Small intestine (tissue), 7 donors: ENCODE measurements around the gene MAML2. TPM values are rescaled to one million over a fixed set of nuclear protein-coding genes. Genes with fewer than 3 reads are reported as not detected.
A peak's percentile ranks its signal among the peaks of the same experiment; 100 is the strongest.

ENCODE experiments used
- DNase-seq, 2 donors: peaks; one replicate each; pipeline versions ENCODE4 v3.0.0 to v3.0.0-alpha.2; 2013
- FAIRE-seq: peaks from 2 replicates; lab custom pipeline; 2012; peaks lifted over from hg19 to GRCh38; lab: Jason Lieb, UNC
- H3K27ac ChIP-seq, 3 donors: one replicate each; pipeline ENCODE4 v1.5.1; 2013; ENCODE audit warnings: low read length in 2 of 3, mild to moderate bottlenecking in 2 of 3, control low read depth in 1 of 3, inconsistent platforms in 1 of 3, low read depth in 1 of 3, moderate library complexity in 1 of 3
- H3K27me3 ChIP-seq, 3 donors: one replicate each; pipeline ENCODE4 v1.6.1; 2013; ENCODE audit warnings: low read length in 3 of 3, inconsistent platforms in 1 of 3; ENCODE audit not compliant: control insufficient read depth in 3 of 3, insufficient read depth in 3 of 3
- H3K36me3 ChIP-seq, 3 donors: one replicate each; pipeline ENCODE4 v1.6.1; 2013; ENCODE audit warnings: low read length in 3 of 3, inconsistent platforms in 1 of 3, low read depth in 1 of 3, mild to moderate bottlenecking in 1 of 3, moderate library complexity in 1 of 3; ENCODE audit not compliant: control insufficient read depth in 3 of 3, insufficient read depth in 2 of 3
- H3K4me1 ChIP-seq, 3 donors: one replicate each; pipeline ENCODE4 v1.6.1; 2013; ENCODE audit warnings: low read length in 2 of 3, inconsistent platforms in 1 of 3, low read depth in 1 of 3, mild to moderate bottlenecking in 1 of 3, moderate library complexity in 1 of 3; ENCODE audit not compliant: control insufficient read depth in 3 of 3, insufficient read depth in 2 of 3
- H3K4me3 ChIP-seq, 3 donors: one replicate each; pipeline ENCODE4 v1.5.1; 2013; ENCODE audit warnings: low read length in 3 of 3, control low read depth in 1 of 3, inconsistent platforms in 1 of 3, low read depth in 1 of 3, mild to moderate bottlenecking in 1 of 3, moderate library complexity in 1 of 3
- H3K9me3 ChIP-seq, 2 donors: one replicate each; pipeline ENCODE4 v1.6.1; 2013; ENCODE audit warnings: low read depth in 1 of 2, low read length in 1 of 2; ENCODE audit not compliant: control insufficient read depth in 2 of 2, insufficient read depth in 1 of 2
- WGBS, 3 donors: extraction: QIAGEN DNeasy Blood & Tissue Kit; methylation state at CpG; one replicate each; pipeline ENCODE4 v1.1.7; 2013; 5-methylcytosine and 5-hydroxymethylcytosine counted together
- polyA plus RNA-seq, 4 donors: library from polyadenylated mRNA; stranded (reverse) in 3 of 4; unstranded in 1 of 4; fragments of 200-250 nt in 3 of 4; fragments of 120-200 nt in 1 of 4; gene quantifications; one replicate each; pipeline versions ENCODE4 v1.2.1 to v1.2.3, GENCODE V29; 2013
- donor health status: healthy with polysubstance abuse.
- donor health status: control.
- donor health status: control.
- donor health status: Bipolar disorder and iron deficiency.
- donor health status: healthy.

Gene MAML2
- polyA plus RNA-seq, 4 donors: 0.45 to 11.6 (median 1.6) TPM

DNA sequence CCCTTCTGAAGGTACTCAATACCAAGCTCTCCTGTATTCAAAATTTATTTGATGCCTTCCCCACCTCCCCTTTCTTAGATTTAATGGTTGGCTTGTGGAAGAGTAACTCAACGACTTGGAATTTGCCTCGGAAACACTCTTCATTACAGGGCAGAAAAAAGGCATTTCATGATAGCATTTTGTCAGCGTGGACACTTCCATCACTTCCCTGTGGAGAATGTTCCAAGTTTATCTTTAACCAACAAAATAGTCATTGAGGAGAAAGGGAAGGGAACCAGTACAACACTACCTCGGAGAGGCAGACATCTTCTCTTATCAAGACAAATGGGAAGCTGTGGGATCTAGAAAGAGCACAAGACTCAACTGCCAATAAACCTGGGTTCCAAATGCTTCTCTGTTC is 241.8 kb downstream of the MAML2 start:
- no peak for DNase-seq
- FAIRE-seq: no peak

DNA sequence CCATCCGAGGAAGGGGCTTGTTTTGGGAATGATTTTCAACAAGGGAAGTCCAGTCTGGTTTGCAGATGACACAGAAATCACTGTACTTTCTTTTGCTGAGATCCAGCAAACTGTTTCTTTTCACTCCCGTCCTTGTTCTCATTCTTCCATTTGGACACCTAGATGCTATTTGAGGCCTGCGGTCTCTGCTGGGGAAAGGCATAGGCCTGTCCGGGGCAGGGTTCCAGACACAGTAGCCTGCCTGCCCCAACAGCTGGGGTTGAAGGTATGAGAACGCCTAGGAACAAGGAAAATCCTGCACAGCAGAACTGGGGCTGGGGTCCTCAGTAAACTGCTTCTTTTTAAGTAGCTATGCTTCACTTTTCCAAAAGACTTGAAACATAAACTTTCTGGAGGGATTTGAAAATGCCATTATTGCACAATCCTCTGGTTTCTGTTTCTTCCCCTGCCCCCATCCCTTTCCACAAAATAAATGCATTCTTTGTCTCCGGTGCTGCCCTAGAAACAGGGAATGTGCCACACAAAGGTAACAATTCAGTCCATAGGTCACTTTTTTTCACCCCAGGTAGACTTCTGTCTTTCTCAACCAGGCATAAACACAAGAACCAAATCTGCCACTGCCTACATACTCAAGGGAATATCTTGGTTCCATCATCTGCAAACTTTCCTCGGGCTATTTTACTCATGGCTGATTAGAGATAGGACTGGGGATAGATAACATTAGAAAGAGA is 244.3 kb downstream of the MAML2 start:
- WGBS, 3 donors: 18 to 47% (median 29%) methylated on average over 7 of the region's 7 CpGs
- Histone ChIP-seq H3K27ac (peak overlapping the region; percentile 41 to 80 (median 75)), H3K27me3 (no peaks in the 10 kb centered on the region), H3K4me3 (no peak overlapping the region), H3K9me3 (no peaks in the 10 kb centered on the region), H3K36me3 (no peaks in the 10 kb centered on the region), H3K4me1 (peaks cover 10 to 43% (median 18%) of the 10 kb centered on the region in 3 donors)
- FAIRE-seq: no peak
- peak; percentile 49 to 81 for DNase-seq

More for the DNA sequence above, 241.8 kb downstream of the MAML2 start:
- WGBS, 3 donors: 71 to 85% (median 77%) methylated on average over 4 of the region's 4 CpGs
- Histone ChIP-seq H3K27ac (no peak overlapping the region), H3K4me3 (no peak overlapping the region), H3K27me3 (no peaks in the 10 kb centered on the region), H3K36me3 (no peaks in the 10 kb centered on the region), H3K4me1 (peaks cover 9 to 29% (median 16%) of the 10 kb centered on the region in 3 donors), H3K9me3 (no peaks in the 10 kb centered on the region)

DNA sequence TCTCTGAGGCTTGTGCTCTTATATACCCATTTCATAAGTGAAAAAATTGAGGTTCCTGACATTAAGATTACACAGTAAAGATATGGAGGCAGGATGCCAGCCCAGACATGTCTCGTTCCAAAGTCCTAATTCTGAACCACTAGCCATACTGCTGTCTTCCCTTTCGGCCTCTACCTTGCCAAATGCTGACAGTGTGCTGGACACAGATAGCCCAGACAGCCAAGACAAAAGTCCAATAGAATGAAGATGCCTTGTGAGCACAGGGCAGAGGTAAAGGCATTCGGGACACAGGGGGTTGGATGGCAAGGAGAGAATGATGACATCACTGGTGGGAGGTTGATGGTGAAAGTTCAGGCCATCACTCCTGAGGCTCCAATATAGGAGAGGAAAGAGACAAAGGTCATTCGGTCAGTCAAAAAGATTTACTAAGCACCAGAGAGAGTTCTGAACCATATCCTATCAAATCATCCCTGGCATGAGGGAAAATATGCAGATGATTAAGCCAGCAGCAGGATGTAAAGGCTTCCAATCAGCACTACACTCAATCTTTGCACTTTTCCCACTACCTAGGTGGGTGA is 245.1 kb downstream of the MAML2 start:
- no peak for FAIRE-seq

DNA sequence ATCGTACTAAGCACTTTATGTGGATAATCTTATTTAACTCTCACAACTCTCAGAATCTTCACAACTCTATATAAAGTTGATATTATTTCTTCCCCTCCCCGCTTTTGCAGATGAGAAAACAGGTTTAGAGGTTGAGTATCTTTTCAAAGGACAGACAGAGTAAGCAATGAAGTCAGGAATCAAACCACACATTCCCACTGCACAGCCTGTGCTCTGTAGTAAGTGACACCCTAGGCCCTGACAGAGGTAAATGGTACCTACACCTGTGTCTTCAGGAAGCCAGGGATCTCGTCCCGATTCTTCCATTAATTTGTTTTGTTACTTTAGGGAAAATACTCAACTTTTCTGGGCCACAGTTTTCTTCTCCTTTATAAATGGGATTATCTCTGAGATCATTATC is 246.6 kb downstream of the MAML2 start:
- H3K4me1 ChIP-seq: peaks cover 10 to 43% (median 18%) of the 10 kb centered on the region in 3 donors
- no peaks in the 10 kb centered on the region for H3K9me3 ChIP-seq
- FAIRE-seq (no peak), DNase-seq (no peak)
- peaks cover 0 to 15% (median 0%) of the 10 kb centered on the region in 3 donors for H3K36me3 ChIP-seq
- H3K27me3 ChIP-seq: no peaks in the 10 kb centered on the region
- H3K4me3 ChIP-seq: no peak overlapping the region
- WGBS, 3 donors: 45 to 74% (median 47%) methylated on average over 4 of the region's 4 CpGs
- peak overlapping the region in 1 of 3 donors; percentile 70 for H3K27ac ChIP-seq

More for the DNA sequence above, 245.1 kb downstream of the MAML2 start:
- Histone ChIP-seq H3K4me3 (no peak overlapping the region), H3K4me1 (peaks cover 10 to 43% (median 18%) of the 10 kb centered on the region in 3 donors), H3K9me3 (no peaks in the 10 kb centered on the region), H3K36me3 (peaks cover 0 to 3% (median 0%) of the 10 kb centered on the region in 3 donors), H3K27me3 (no peaks in the 10 kb centered on the region), H3K27ac (peak overlapping the region in 2 of 3 donors; percentile 75 to 80)
- WGBS, 3 donors: 21 to 68% (median 47%) methylated on average over 4 of the region's 4 CpGs
- DNase-seq: peak; percentile 70 to 74

DNA sequence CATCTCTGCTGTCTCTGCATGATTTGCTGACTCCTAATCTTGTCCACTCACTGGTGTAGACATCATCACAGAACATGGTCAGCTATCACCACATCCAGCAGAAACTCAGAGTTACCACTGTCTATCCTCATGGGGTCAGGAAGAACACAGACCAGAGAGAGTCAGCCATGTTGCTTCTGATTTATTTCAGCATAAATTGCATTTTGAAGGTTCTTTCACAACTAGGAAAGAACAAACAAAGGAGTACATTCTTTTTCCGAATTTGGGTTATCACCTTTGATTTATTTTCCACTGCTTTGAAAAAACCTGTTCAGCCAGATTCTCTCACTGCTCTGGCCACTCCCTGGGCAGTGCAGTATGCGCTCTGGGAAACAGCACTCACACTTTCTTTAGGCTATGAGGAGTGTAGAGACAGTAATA is 247.1 kb downstream of the MAML2 start:
- Histone ChIP-seq H3K9me3 (no peaks in the 10 kb centered on the region), H3K36me3 (peaks cover 0 to 15% (median 0%) of the 10 kb centered on the region in 3 donors), H3K4me3 (no peak overlapping the region), H3K27ac (peak overlapping the region in 1 of 3 donors; percentile 70), H3K4me1 (peaks cover 10 to 43% (median 18%) of the 10 kb centered on the region in 3 donors), H3K27me3 (no peaks in the 10 kb centered on the region)
- no peak for FAIRE-seq
- peak; percentile 59 to 74 for DNase-seq
- WGBS, 3 donors: 22 to 53% (median 28%) methylated on average over 2 of the region's 2 CpGs

DNA sequence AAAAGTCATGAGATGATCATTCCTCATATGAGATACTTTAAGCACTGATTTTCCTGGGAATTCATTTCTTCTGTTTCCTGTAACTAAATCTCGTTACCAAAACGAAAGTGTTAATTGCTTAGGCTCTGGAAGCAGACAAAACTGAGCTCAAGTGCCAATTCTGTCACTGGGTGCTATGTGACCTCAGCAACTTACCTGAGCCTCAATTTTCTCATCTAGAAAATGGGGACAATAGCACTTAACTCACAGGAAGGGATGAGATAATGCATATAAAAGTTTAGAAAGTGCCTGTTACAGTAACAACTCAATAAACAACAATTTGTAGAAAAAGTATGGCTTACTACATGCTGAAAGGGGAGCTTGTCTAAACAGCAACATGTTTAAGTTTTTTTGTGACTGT is 248.8 kb downstream of the MAML2 start:
- no peak overlapping the region for H3K27ac ChIP-seq
- H3K4me1 ChIP-seq: peaks cover 13 to 43% (median 18%) of the 10 kb centered on the region in 3 donors
- no peak for DNase-seq
- FAIRE-seq: no peak
- H3K27me3 ChIP-seq: no peaks in the 10 kb centered on the region
- no peak overlapping the region for H3K4me3 ChIP-seq
- H3K9me3 ChIP-seq: no peaks in the 10 kb centered on the region
- 46 to 57% (median 52%) methylated on average over 2 of the region's 2 CpGs for WGBS, 3 donors
- peaks cover 0 to 15% (median 0%) of the 10 kb centered on the region in 3 donors for H3K36me3 ChIP-seq

DNA sequence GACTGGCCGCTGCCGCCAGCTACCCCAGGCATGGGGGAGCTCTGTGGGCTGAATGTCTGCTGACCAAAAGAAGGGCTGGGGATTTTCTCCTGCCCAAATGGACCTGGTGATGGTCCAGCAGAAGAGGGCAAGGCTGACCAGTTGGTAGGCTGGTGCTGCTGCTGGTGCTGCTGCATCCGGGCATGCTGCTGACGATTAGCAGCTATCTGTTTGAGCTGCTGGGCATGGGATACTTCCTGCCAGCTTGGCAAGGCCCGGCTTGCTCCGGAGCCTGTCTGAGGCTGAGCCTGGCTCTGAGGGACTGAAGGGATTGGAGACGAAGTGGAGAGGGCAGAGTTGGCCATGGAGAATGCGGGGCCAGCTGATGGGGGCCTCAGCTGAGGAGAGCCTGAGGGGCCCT is 250.5 kb downstream of the MAML2 start:
- Histone ChIP-seq H3K36me3 (peaks cover 0 to 15% (median 0%) of the 10 kb centered on the region in 3 donors), H3K4me1 (peaks cover 6 to 27% (median 6%) of the 10 kb centered on the region in 3 donors), H3K27ac (no peak overlapping the region), H3K9me3 (no peaks in the 10 kb centered on the region), H3K27me3 (no peaks in the 10 kb centered on the region), H3K4me3 (no peak overlapping the region)
- DNase-seq (no peak), FAIRE-seq (no peak)
- 95 to 97% (median 96%) methylated on average over 8 of the region's 8 CpGs for WGBS, 3 donors

DNA sequence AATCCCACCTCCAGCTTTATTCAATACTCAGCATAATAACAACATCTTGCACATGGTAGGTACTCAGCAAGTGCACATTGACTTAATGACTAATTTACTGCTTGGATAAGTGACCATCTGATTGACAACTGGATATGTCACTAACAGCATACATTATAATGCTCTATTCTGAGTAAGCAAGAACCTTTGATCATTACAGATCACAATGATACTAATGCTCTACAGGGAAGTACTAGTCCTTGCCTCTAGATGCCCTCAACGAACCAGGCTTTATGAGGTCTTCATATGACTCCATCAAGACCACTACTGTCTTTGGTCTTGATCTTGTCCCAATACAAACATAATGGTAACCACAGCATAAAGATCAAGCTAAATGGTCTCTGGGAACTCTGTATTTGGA is 251.5 kb downstream of the MAML2 start:
- DNase-seq (peak in 1 of 2 donors; percentile 71), FAIRE-seq (no peak)
- Histone ChIP-seq H3K4me1 (peaks cover 2 to 19% (median 6%) of the 10 kb centered on the region in 3 donors), H3K36me3 (peaks cover 0 to 15% (median 0%) of the 10 kb centered on the region in 3 donors), H3K9me3 (no peaks in the 10 kb centered on the region), H3K27me3 (no peaks in the 10 kb centered on the region), H3K4me3 (no peak overlapping the region), H3K27ac (no peak overlapping the region)
- WGBS, 3 donors: 14 to 49% (median 20%) methylated on average over 1 of the region's 1 CpG
